ENCODE measurements around the gene GJB3. TPM values are rescaled to one million over a fixed set of nuclear protein-coding genes. Genes with fewer than 3 reads are reported as not detected.
A peak's percentile ranks its signal among the peaks of the same experiment; 100 is the strongest.

The GJB3 gene
- total RNA-seq, 1 experiment from 2014 or later = 0.96 TPM

DNA sequence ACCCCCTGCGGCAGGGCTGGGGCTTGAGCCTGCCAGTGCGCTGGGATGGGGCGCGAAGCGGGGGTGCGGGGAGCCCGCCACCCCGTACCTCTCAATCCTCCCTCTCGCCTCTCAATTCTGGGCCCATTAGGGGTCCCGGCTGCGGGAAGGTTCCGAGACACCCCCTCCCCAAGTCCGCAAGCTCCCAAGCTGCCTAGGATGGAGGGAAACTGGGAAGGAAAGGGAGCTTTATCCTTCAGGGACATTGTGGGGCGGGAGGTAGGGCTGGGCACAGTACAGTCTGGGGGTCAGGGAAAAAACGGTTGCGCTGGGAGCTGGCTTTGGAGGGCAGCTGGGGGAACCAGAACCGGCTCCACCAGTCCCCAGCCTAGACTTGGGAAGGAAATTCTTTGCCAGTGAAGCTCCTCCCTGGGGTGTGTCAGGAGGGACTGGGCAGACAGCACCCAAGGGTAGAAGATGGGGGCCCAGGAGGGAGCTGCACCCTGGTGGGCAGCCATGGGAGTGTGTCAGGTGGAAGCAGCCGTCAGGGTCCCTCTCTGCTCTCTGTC is 904 bp downstream of the GJB3 start:
- H3K23ac ChIP-seq (ENCODE audit: insufficient read length, low read depth, low read length) = no peak overlapping the region
- H3K23me2 ChIP-seq (ENCODE audit: insufficient read length, low read depth, low read length, poor library complexity, severe bottlenecking) = peaks cover 13% of the 10 kb centered on the region
- H3K27me3 ChIP-seq (ENCODE audit: insufficient read depth, low read length) = peaks cover 4% of the 10 kb centered on the region; the same call in 1 of the 2 replicates
- H4K91ac ChIP-seq (ENCODE audit: insufficient read length, low read depth, low read length) = no peak overlapping the region
- no peak overlapping the region for H2BK120ac ChIP-seq (ENCODE audit: low read depth, low read length, poor library complexity, severe bottlenecking)
- no peak for DNase-seq
- H3K4ac ChIP-seq (ENCODE audit: low read depth, low read length) = no peak overlapping the region
- H3K18ac ChIP-seq (ENCODE audit: insufficient read length, low read depth, low read length) = no peak overlapping the region
- H3K9ac ChIP-seq (ENCODE audit: extremely low read depth, insufficient read length, low read length) = no peak overlapping the region
- no peak overlapping the region for H4K8ac ChIP-seq (replicated peaks; ENCODE audit: insufficient read length, low read depth, low read length)
- no peak overlapping the region for H2BK12ac ChIP-seq (ENCODE audit: insufficient read length, low read depth, low read length)
- H2AFZ ChIP-seq (ENCODE audit: low read length) = no peak overlapping the region
- H2BK20ac ChIP-seq (ENCODE audit: low read depth, low read length, poor library complexity, severe bottlenecking) = no peak overlapping the region
- peak overlapping the region; percentile 50 for H3K4me2 ChIP-seq (ENCODE audit: insufficient read depth, insufficient read length, low read length)
- no peaks in the 10 kb centered on the region for H3K4me1 ChIP-seq (ENCODE audit: insufficient read depth, low read length)
- peak overlapping the region in 1 of 3 experiments; percentile 22; a peak in 1 of 7 replicates for H3K27ac Mint-ChIP-seq
- H2BK5ac ChIP-seq (ENCODE audit: insufficient read length, low read length) = no peak overlapping the region
- H3K14ac ChIP-seq (ENCODE audit: insufficient read depth, low read length) = no peak overlapping the region; the same call in 1 of the 2 replicates
- H3K9me3 ChIP-seq (ENCODE audit: control insufficient read depth, low read depth, low read length) = no peaks in the 10 kb centered on the region
- H2BK15ac ChIP-seq (ENCODE audit: low read depth, low read length) = no peak overlapping the region
- H3K36me3 Mint-ChIP-seq (ENCODE audit: insufficient read depth in 1 of 3, low read depth in 3 of 3) = no peaks in the 10 kb centered on the region
- no peak overlapping the region for H2AK5ac ChIP-seq (ENCODE audit: insufficient read length, low read length)
- TF ChIP-seq, protein P1, sequence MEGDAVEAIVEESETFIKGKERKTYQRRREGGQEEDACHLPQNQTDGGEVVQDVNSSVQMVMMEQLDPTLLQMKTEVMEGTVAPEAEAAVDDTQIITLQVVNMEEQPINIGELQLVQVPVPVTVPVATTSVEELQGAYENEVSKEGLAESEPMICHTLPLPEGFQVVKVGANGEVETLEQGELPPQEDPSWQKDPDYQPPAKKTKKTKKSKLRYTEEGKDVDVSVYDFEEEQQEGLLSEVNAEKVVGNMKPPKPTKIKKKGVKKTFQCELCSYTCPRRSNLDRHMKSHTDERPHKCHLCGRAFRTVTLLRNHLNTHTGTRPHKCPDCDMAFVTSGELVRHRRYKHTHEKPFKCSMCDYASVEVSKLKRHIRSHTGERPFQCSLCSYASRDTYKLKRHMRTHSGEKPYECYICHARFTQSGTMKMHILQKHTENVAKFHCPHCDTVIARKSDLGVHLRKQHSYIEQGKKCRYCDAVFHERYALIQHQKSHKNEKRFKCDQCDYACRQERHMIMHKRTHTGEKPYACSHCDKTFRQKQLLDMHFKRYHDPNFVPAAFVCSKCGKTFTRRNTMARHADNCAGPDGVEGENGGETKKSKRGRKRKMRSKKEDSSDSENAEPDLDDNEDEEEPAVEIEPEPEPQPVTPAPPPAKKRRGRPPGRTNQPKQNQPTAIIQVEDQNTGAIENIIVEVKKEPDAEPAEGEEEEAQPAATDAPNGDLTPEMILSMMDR (conservative IDR thresholded peaks at IDR 0.05) = no peak; the same call in 2 of the 3 replicates
- no peaks in the 10 kb centered on the region for H3K79me1 ChIP-seq (ENCODE audit: insufficient read depth, low read depth, low read length, poor library complexity, severe bottlenecking)
- no peak overlapping the region for H4K5ac ChIP-seq (ENCODE audit: insufficient read length, low read depth, low read length)
- H3K27ac ChIP-seq (ENCODE audit: insufficient read length, low read depth, low read length) = no peak overlapping the region
- peaks cover 11 to 13% of the 10 kb centered on the region in 2 experiments for H3K4me1 Mint-ChIP-seq
- H4K20me1 ChIP-seq (ENCODE audit: control insufficient read depth, insufficient read depth, insufficient read length) = no peaks in the 10 kb centered on the region
- H3K79me2 ChIP-seq (ENCODE audit: insufficient read depth, low read length) = no peaks in the 10 kb centered on the region
- no peak overlapping the region for H3K56ac ChIP-seq (ENCODE audit: insufficient read length, low read depth, low read length)
- H3K4me3 Mint-ChIP-seq = peak overlapping the region; percentile 56 to 77
- H3K27me3 Mint-ChIP-seq (ENCODE audit: low read depth) = peaks cover 44% of the 10 kb centered on the region
- H3K9me3 Mint-ChIP-seq = no peaks in the 10 kb centered on the region
- H3T11ph ChIP-seq (ENCODE audit: low read length) = no peak overlapping the region
- no CpG with 5 or more reads among the region's 18 CpGs for WGBS (ENCODE audit: extremely low coverage, insufficient read length, low lambda C conversion rate)
